Liver (tissue), 3 donors: ENCODE results near the gene CFTR.
"Not testable (repeated sequence)": the region's sequence is repeated elsewhere in the genome, so short reads cannot be mapped to it uniquely, and the experiment has no call there.

ENCODE experiments used
- EGR1 ChIP-seq, 2 donors: IDR thresholded peaks; 2 replicates each; pipeline ENCODE4 v1.6.1; 2016 to 2018; ENCODE audit warnings: antibody characterized with exemption in 2 of 2, low read depth in 2 of 2
- FOXA2 ChIP-seq: IDR thresholded peaks from 2 replicates; pipeline ENCODE4 v1.6.1; 2016; ENCODE audit warnings: antibody characterized with exemption
- GABPA ChIP-seq, 2 donors: IDR thresholded peaks in 1 of 2; conservative IDR thresholded peaks in 1 of 2; 2 replicates each; pipeline ENCODE4 v1.6.1; 2016; ENCODE audit warnings: antibody characterized with exemption in 2 of 2, mild to moderate bottlenecking in 1 of 2, moderate library complexity in 1 of 2
- HNF4A ChIP-seq, 2 donors: conservative IDR thresholded peaks; 2 replicates each; pipeline ENCODE4 v1.6.1; 2016; ENCODE audit warnings: antibody characterized with exemption in 2 of 2, mild to moderate bottlenecking in 2 of 2
- HNF4G ChIP-seq: IDR thresholded peaks from 2 replicates; pipeline ENCODE4 v1.6.1; 2016; ENCODE audit warnings: antibody characterized with exemption
- RAD21 ChIP-seq, 2 donors: IDR thresholded peaks; 2 replicates each; pipeline ENCODE4 v1.6.1; 2016; ENCODE audit warnings: antibody characterized with exemption in 2 of 2, mild to moderate bottlenecking in 2 of 2
- REST ChIP-seq: IDR thresholded peaks from 2 replicates; pipeline ENCODE4 v1.6.1; 2016; ENCODE audit warnings: antibody characterized with exemption, mild to moderate bottlenecking
- SP1 ChIP-seq: IDR thresholded peaks from 2 replicates; pipeline ENCODE4 v1.6.1; 2018; ENCODE audit warnings: antibody characterized with exemption, mild to moderate bottlenecking
- YY1 ChIP-seq: IDR thresholded peaks from 2 replicates; pipeline ENCODE4 v1.6.1; 2016; ENCODE audit warnings: antibody characterized with exemption, mild to moderate bottlenecking
- ZBTB33 ChIP-seq: IDR thresholded peaks from 2 replicates; pipeline ENCODE4 v1.6.1; 2016; ENCODE audit warnings: antibody characterized with exemption
- TF ChIP-seq, protein P1 (sequence below): IDR thresholded peaks from 2 replicates; pipeline ENCODE4 v1.6.1; 2016; ENCODE audit warnings: antibody characterized with exemption
- TF ChIP-seq, protein P2 (sequence below): fragments of 150-350 bp; IDR thresholded peaks from 2 replicates; pipeline ENCODE4 v1.5.1; 2017; ENCODE audit warnings: improper control_type of control experiment, low read depth, low read length; ENCODE audit not compliant: missing input control
- donor health status: healthy.
- donor health status: healthy.

DNA sequence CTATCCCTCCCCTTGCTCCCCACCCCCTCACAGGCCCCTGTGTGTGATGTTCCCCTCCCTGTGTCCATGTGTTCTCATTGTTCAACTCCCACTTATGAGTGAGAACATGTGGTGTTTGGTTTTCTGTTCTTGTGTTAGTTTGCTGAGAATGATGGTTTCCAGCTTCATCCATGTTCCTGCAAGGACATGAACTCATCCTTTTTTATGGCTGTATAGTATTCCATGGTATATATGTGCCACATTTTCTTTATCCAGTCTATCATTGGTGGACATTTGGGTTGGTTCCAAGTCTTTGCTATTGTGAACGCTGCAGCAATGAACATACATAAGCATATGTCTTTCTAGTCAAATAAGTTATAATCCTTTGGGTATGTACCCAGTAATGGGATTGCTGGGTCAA is 37.4 kb downstream of the CFTR start:
- TF ChIP-seq, protein P1, sequence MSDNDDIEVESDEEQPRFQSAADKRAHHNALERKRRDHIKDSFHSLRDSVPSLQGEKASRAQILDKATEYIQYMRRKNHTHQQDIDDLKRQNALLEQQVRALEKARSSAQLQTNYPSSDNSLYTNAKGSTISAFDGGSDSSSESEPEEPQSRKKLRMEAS, result not testable (repeated sequence)
- not testable (repeated sequence) for TF ChIP-seq YY1; RAD21 (IDR thresholded peaks at IDR 0.05); SP1; EGR1 (IDR thresholded peaks at IDR 0.05; ENCODE audit: low read depth in 2 of 2); HNF4G; REST; FOXA2; ZBTB33; HNF4A (conservative IDR thresholded peaks at IDR 0.05); GABPA (IDR thresholded peaks at IDR 0.05 in 1 of 2, conservative IDR thresholded peaks at IDR 0.05 in 1 of 2)
- TF ChIP-seq, protein P2, sequence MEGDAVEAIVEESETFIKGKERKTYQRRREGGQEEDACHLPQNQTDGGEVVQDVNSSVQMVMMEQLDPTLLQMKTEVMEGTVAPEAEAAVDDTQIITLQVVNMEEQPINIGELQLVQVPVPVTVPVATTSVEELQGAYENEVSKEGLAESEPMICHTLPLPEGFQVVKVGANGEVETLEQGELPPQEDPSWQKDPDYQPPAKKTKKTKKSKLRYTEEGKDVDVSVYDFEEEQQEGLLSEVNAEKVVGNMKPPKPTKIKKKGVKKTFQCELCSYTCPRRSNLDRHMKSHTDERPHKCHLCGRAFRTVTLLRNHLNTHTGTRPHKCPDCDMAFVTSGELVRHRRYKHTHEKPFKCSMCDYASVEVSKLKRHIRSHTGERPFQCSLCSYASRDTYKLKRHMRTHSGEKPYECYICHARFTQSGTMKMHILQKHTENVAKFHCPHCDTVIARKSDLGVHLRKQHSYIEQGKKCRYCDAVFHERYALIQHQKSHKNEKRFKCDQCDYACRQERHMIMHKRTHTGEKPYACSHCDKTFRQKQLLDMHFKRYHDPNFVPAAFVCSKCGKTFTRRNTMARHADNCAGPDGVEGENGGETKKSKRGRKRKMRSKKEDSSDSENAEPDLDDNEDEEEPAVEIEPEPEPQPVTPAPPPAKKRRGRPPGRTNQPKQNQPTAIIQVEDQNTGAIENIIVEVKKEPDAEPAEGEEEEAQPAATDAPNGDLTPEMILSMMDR, result not testable (repeated sequence)
